Right lobe of liver (tissue), 6 donors: Measurements from ENCODE around the gene TMSB4X. TPM values are rescaled to one million over a fixed set of nuclear protein-coding genes. Genes with fewer than 3 reads are reported as not detected.

Experiments used
- ATAC-seq, 4 donors: fragments of 200-7000 bp; cut with Tn5 transposase; one replicate each; pipeline ENCODE4 v1.9.1; 2020; ENCODE audit warnings: mild to moderate bottlenecking in 4 of 4, moderate library complexity in 4 of 4
- DNase-seq, 3 donors: peaks; one replicate each; pipeline ENCODE4 v3.0.0-alpha.2; 2020
- H3K27ac ChIP-seq, 3 donors: fragments of 200-600 bp; one replicate each; pipeline ENCODE4 v1.8.0; 2022
- H3K27me3 ChIP-seq, 2 donors: fragments of 200-600 bp; one replicate each; pipeline ENCODE4 v1.8.0; 2022
- H3K36me3 ChIP-seq, 4 donors: fragments of 200-600 bp; sonication (generic) in 1 of 4; one replicate each; pipeline versions ENCODE4 v1.5.1 to v1.8.0; 2017 to 2022; ENCODE audit warnings: control low read depth in 1 of 4
- H3K4me1 ChIP-seq, 4 donors: fragments of 200-600 bp; sonication (generic) in 1 of 4; one replicate each; pipeline versions ENCODE4 v1.5.1 to v1.8.0; 2017 to 2022; ENCODE audit warnings: control low read depth in 1 of 4
- H3K4me3 ChIP-seq, 3 donors: fragments of 200-600 bp; one replicate each; pipeline ENCODE4 v1.8.0; 2022
- H3K9me3 ChIP-seq, 4 donors: fragments of 200-600 bp; sonication (generic) in 1 of 4; one replicate each; pipeline versions ENCODE4 v1.5.1 to v1.8.0; 2017 to 2022; ENCODE audit warnings: control low read depth in 1 of 4
- CTCF ChIP-seq, 4 donors: fragments of 200-600 bp in 3 of 4; fragments of 450-650 bp in 1 of 4; IDR thresholded peaks; one replicate each; pipeline versions ENCODE4 v1.5.1 to v1.8.0; 2016 to 2022; ENCODE audit warnings: antibody characterized with exemption in 4 of 4, mild to moderate bottlenecking in 2 of 4
- POLR2A ChIP-seq: fragments of 450-650 bp; IDR thresholded peaks from one replicate; pipeline ENCODE4 v1.6.1; 2017; ENCODE audit warnings: antibody characterized with exemption, mild to moderate bottlenecking
- WGBS: methylation state at CpG from one replicate; pipeline ENCODE4 v1.1.6; 2018; ENCODE audit warnings: low coverage, low lambda C conversion rate; ENCODE audit not compliant: insufficient coverage; ENCODE audit errors: missing lambda C conversion rate; 5-methylcytosine and 5-hydroxymethylcytosine counted together
- intact Hi-C, 2 donors: fragments of 100-400 bp; cut with DNase I; formaldehyde crosslinking; loops; one replicate each; pipeline versions ENCODE4 v1.11.2 to v1.14.1; 2022
- total RNA-seq, 6 experiments: library from RNA; depleted of rRNA in 2 of 6; stranded (reverse); fragments of >200 nt in 2 of 6; fragmentation: NEBNext Ultra II Directional in 3 of 6; extraction: Animal tissue kit (Norgen Biotek cat#: 25700) in 3 of 6; gene quantifications; one replicate each; pipeline versions ENCODE4 v1.1.0 to v1.2.4, GENCODE V29; 2016 to 2023
- donor health status: DM: no; HTN: yes; CAD: no.
- donor health status: DM: no; HTN: no; CAD: no.
- donor health status: DM: no; HTN: no; CAD: no.
- donor health status: DM: no; HTN: yes; CAD: no.
- donor health status: DM: no; HTN: yes; CAD: no.

The TMSB4X gene
- total RNA-seq, 6 experiments from 2014 or later = 348 to 1,121 (median 708) TPM

- WGBS = 41% methylated on average over 8 of the region's 9 CpGs
- intact Hi-C loops = no loop called here
- no peak overlapping the region for H3K27ac ChIP-seq
These were observed 31.0 kb downstream of the TMSB4X start for GRCh38 chrX:13005661-13006473.

GRCh38 chrX:13007519-13008188 is 32.7 kb downstream of the TMSB4X start:
- WGBS = 71% methylated on average over 1 of the region's 2 CpGs
- Histone ChIP-seq H3K4me1 (peaks cover 0 to 5% (median 1%) of the 10 kb centered on the region in 4 donors), H3K4me3 (no peak overlapping the region), H3K9me3 (no peaks in the 10 kb centered on the region), H3K27ac (no peak overlapping the region), H3K36me3 (no peaks in the 10 kb centered on the region), H3K27me3 (peaks cover 0 to 6% of the 10 kb centered on the region in 2 donors)
- DNase-seq (no peak), ATAC-seq (peak; percentile 52 to 74 (median 67))
- intact Hi-C loops = no loop called here
- TF ChIP-seq CTCF (IDR thresholded peaks at IDR 0.05) (no peak), POLR2A (no peak)

More at GRCh38 chrX:13005661-13006473, 31.0 kb downstream of the TMSB4X start:
- peak in 2 of 4 donors; percentile 16 to 33 for ATAC-seq
- DNase-seq = no peak
- Histone ChIP-seq H3K9me3 (no peaks in the 10 kb centered on the region), H3K4me3 (no peak overlapping the region), H3K27me3 (peaks cover 0 to 6% of the 10 kb centered on the region in 2 donors), H3K4me1 (peaks cover 0 to 5% (median 1%) of the 10 kb centered on the region in 4 donors), H3K36me3 (no peaks in the 10 kb centered on the region)
- TF ChIP-seq CTCF (IDR thresholded peaks at IDR 0.05) = no peak
- no peak for TF ChIP-seq POLR2A

GRCh38 chrX:13008189-13008533 is 33.3 kb downstream of the TMSB4X start:
- H3K4me1 ChIP-seq = peaks cover 0 to 5% (median 1%) of the 10 kb centered on the region in 4 donors
- no peak overlapping the region for H3K27ac ChIP-seq
- TF ChIP-seq CTCF (IDR thresholded peaks at IDR 0.05) = no peak
- TF ChIP-seq POLR2A = no peak
- ATAC-seq (no peak), DNase-seq (no peak)
- no peak overlapping the region for H3K4me3 ChIP-seq
- H3K36me3 ChIP-seq = no peaks in the 10 kb centered on the region
- H3K9me3 ChIP-seq = no peaks in the 10 kb centered on the region
- intact Hi-C loops = no loop called here
- WGBS = 57% methylated on average over 1 of the region's 2 CpGs
- H3K27me3 ChIP-seq = peaks cover 0 to 6% of the 10 kb centered on the region in 2 donors

- intact Hi-C loops = no loop called here
- DNase-seq (no peak), ATAC-seq (no peak)
- Histone ChIP-seq H3K4me1 (peaks cover 0 to 5% (median 1%) of the 10 kb centered on the region in 4 donors), H3K27me3 (peaks cover 0 to 6% of the 10 kb centered on the region in 2 donors), H3K9me3 (no peaks in the 10 kb centered on the region), H3K36me3 (no peaks in the 10 kb centered on the region), H3K4me3 (no peak overlapping the region), H3K27ac (no peak overlapping the region)
- 74% methylated on average over 3 of the region's 3 CpGs for WGBS
- no peak for TF ChIP-seq CTCF (IDR thresholded peaks at IDR 0.05)
- TF ChIP-seq POLR2A = no peak
These were observed 33.9 kb downstream of the TMSB4X start for GRCh38 chrX:13008851-13009250.
